Activated CD4-positive, alpha-beta T cell treated with anti-CD3 and anti-CD28 coated beads, Interleukin-2, amount 10 ng/mL, durations not matched to agents 7 days and 5 days (primary cell): ENCODE results near the gene BICD2. TPM values are rescaled to one million over a fixed set of nuclear protein-coding genes. Genes with fewer than 3 reads are reported as not detected.

Source experiments
- CTCF ChIA-PET: fragments of 350-600 bp; sonication (Branson Sonifier 250); formaldehyde crosslinking; loops from one replicate; lab custom pipeline; 2021; ENCODE audit warnings: antibody characterized with exemption; lab: Charles Lee
- POLR2A ChIA-PET: fragments of 350-600 bp; sonication (Branson Sonifier 250); formaldehyde crosslinking; loops from one replicate; lab custom pipeline; 2021; ENCODE audit warnings: antibody characterized with exemption; lab: Charles Lee
- DNase-seq: peaks from one replicate; pipeline ENCODE4 v3.0.0-alpha.2; 2020
- H3K27ac Mint-ChIP-seq: one replicate; pipeline ENCODE4 v1.8.0; 2021; ENCODE audit warnings: mild to moderate bottlenecking, moderate library complexity, mixed read lengths
- H3K27me3 Mint-ChIP-seq: one replicate; pipeline ENCODE4 v1.8.0; 2021; ENCODE audit warnings: mixed read lengths
- H3K36me3 Mint-ChIP-seq: one replicate; pipeline ENCODE4 v1.8.0; 2021; ENCODE audit warnings: low read depth, mixed read lengths
- H3K4me1 Mint-ChIP-seq: one replicate; pipeline ENCODE4 v1.8.0; 2021; ENCODE audit warnings: mixed read lengths
- H3K4me3 Mint-ChIP-seq: one replicate; pipeline ENCODE4 v1.8.0; 2021; ENCODE audit warnings: mild to moderate bottlenecking, moderate library complexity, mixed read lengths
- H3K9me3 Mint-ChIP-seq: one replicate; pipeline ENCODE4 v1.8.0; 2021; ENCODE audit warnings: mixed read lengths
- total RNA-seq, 2 experiments: library from RNA; stranded (reverse); gene quantifications; one replicate each; pipeline ENCODE4 v1.2.3, GENCODE V29; 2021

Gene BICD2
- total RNA-seq, 2 experiments from 2014 or later: 29.5 to 31.1 TPM

DNA sequence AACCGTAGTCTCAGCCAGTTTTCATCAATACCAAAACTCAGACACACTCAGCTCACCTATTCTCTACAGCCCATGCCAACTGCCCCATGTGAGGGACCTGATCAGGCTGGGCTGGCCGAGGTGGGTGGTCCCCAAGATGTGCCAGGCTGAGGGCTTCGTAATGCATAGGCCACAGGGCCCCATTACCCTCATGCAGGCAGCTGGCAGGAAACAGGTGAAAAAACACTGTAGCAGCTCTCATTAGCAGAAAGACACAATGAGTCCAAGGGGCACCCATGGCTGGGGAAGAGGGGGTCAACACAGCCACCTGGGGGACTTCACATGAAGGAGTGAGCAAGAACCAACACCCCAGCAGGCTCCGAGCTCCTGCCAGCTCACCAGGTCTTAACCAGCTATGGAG is 102.9 kb downstream of the BICD2 start:
- ChIA-PET CTCF (no interaction called here), POLR2A (no interaction called here)
- no peaks in the 10 kb centered on the region for H3K9me3 Mint-ChIP-seq
- H3K4me3 Mint-ChIP-seq: no peak overlapping the region
- H3K27me3 Mint-ChIP-seq: no peaks in the 10 kb centered on the region
- no peak overlapping the region for H3K27ac Mint-ChIP-seq
- peaks cover 2% of the 10 kb centered on the region for H3K36me3 Mint-ChIP-seq
- no peak for DNase-seq
- H3K4me1 Mint-ChIP-seq: peaks cover 25% of the 10 kb centered on the region

Other genes with a start within 250 kb of the BICD2 start
- not detected for gene ECM2, start 228.8 kb downstream of the BICD2 start, total RNA-seq
- 10 to 100 TPM in 1 of 2 experiments, 1 to 10 TPM in 1; 9.6 to 10.9 TPM for gene IPPK, start 94.7 kb downstream of the BICD2 start, total RNA-seq
- gene ZNF484, start 113.2 kb upstream of the BICD2 start, total RNA-seq: 10 to 100 TPM; 13.0 to 14.4 TPM
- gene FGD3, start 182.7 kb upstream of the BICD2 start, total RNA-seq: 100 to 1,000 TPM; 148 to 156 TPM